NCI-H1092 treated with DMSO at 0.1 percent for 48 hours (cell line): ENCODE data around the gene KLK1.
"Not testable (repeated sequence)": the region's sequence is repeated elsewhere in the genome, so short reads cannot be mapped to it uniquely, and the experiment has no call there.

Experiments
- DNase-seq: peaks from one replicate; lab custom pipeline; 2025; lab: John Stamatoyannopoulos, UW

Gene KLK1

GRCh38 chr19:50814883-50815282 is 8.7 kb downstream of the KLK1 start:
- no peak for DNase-seq

- no peak for DNase-seq
Measured at GRCh38 chr19:50812474-50812873, 11.1 kb downstream of the KLK1 start.

GRCh38 chr19:50811622-50812238 is 11.9 kb downstream of the KLK1 start:
- DNase-seq: not testable (repeated sequence)

GRCh38 chr19:50808856-50809255 is 14.7 kb downstream of the KLK1 start:
- DNase-seq: no peak

- peak; percentile 95 for DNase-seq
Measured at GRCh38 chr19:50804420-50805272, 18.9 kb downstream of the KLK1 start.

- peak; percentile 35 for DNase-seq
Measured at GRCh38 chr19:50803633-50804419, 19.8 kb downstream of the KLK1 start.

GRCh38 chr19:50801107-50801506 is 22.5 kb downstream of the KLK1 start:
- no peak for DNase-seq

GRCh38 chr19:50799547-50799851 is 24.1 kb downstream of the KLK1 start:
- DNase-seq: no peak

- no peak for DNase-seq
Measured at GRCh38 chr19:50798659-50799546, 24.7 kb downstream of the KLK1 start.

GRCh38 chr19:50797781-50798658 is 25.6 kb downstream of the KLK1 start:
- DNase-seq: no peak

GRCh38 chr19:50797429-50797780 is 26.2 kb downstream of the KLK1 start:
- no peak for DNase-seq

GRCh38 chr19:50796634-50797428 is 26.8 kb downstream of the KLK1 start:
- DNase-seq: no peak

- no peak for DNase-seq
Measured at GRCh38 chr19:50796128-50796633, 27.4 kb downstream of the KLK1 start.

- DNase-seq: no peak
Measured at GRCh38 chr19:50795664-50796073, 27.9 kb downstream of the KLK1 start.

GRCh38 chr19:50794876-50795663 is 28.5 kb downstream of the KLK1 start:
- DNase-seq: no peak

- peak; percentile 24 for DNase-seq
Measured at GRCh38 chr19:50794074-50794875, 29.3 kb downstream of the KLK1 start.

GRCh38 chr19:50793558-50794065 is 30.0 kb downstream of the KLK1 start:
- no peak for DNase-seq
